Fibroblast of mammary gland (primary cell): ENCODE data around the gene ZNF429.
"Not testable (repeated sequence)": the region's sequence is repeated elsewhere in the genome, so short reads cannot be mapped to it uniquely, and the experiment has no call there.

Experiments used
- DNase-seq: peaks from one replicate; pipeline ENCODE4 v3.0.0-alpha.2; 2010; ENCODE audit warnings: low read depth
- H3K4me3 ChIP-seq: 2 replicates; pipeline ENCODE4 v1.5.1; 2011; ENCODE audit warnings: low read depth, mild to moderate bottlenecking, low read length, moderate library complexity; ENCODE audit not compliant: control insufficient read depth
- TF ChIP-seq, protein P1 (sequence below): conservative IDR thresholded peaks from 2 replicates; pipeline ENCODE4 v1.5.1; 2011; ENCODE audit warnings: low read depth, low read length, inconsistent platforms; ENCODE audit not compliant: control insufficient read depth, insufficient read depth

ZNF429 gene

DNA sequence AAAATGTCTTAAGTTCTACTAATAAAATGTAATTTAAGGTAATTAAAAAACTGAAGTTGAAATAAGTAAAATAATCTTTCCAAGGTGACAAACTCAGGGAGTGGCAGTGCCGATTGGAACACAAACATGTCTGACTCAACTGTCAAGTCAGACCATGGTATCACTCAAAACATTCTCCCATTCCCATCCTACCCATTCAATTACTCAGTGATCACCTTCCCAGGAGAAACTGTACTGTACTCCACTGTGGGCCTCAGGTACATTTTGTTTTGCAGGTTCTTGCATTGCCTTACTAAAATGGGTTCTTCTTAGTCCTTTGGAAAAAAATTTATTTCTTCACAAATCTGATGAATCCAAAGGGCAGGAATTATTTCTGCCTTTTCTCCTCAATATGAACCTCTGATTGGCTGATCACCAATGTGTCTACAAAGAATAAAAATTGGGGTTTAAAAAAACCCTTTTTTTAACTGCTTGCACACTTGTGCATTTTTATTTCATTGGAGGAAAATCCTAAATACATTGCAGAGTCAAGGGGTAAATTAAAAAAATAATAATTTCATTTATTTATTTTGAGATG lies 96.8 kb downstream of the ZNF429 start:
- no peak for DNase-seq
- TF ChIP-seq, protein P1, sequence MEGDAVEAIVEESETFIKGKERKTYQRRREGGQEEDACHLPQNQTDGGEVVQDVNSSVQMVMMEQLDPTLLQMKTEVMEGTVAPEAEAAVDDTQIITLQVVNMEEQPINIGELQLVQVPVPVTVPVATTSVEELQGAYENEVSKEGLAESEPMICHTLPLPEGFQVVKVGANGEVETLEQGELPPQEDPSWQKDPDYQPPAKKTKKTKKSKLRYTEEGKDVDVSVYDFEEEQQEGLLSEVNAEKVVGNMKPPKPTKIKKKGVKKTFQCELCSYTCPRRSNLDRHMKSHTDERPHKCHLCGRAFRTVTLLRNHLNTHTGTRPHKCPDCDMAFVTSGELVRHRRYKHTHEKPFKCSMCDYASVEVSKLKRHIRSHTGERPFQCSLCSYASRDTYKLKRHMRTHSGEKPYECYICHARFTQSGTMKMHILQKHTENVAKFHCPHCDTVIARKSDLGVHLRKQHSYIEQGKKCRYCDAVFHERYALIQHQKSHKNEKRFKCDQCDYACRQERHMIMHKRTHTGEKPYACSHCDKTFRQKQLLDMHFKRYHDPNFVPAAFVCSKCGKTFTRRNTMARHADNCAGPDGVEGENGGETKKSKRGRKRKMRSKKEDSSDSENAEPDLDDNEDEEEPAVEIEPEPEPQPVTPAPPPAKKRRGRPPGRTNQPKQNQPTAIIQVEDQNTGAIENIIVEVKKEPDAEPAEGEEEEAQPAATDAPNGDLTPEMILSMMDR, result no peak
- H3K4me3 ChIP-seq, result no peak overlapping the region

DNA sequence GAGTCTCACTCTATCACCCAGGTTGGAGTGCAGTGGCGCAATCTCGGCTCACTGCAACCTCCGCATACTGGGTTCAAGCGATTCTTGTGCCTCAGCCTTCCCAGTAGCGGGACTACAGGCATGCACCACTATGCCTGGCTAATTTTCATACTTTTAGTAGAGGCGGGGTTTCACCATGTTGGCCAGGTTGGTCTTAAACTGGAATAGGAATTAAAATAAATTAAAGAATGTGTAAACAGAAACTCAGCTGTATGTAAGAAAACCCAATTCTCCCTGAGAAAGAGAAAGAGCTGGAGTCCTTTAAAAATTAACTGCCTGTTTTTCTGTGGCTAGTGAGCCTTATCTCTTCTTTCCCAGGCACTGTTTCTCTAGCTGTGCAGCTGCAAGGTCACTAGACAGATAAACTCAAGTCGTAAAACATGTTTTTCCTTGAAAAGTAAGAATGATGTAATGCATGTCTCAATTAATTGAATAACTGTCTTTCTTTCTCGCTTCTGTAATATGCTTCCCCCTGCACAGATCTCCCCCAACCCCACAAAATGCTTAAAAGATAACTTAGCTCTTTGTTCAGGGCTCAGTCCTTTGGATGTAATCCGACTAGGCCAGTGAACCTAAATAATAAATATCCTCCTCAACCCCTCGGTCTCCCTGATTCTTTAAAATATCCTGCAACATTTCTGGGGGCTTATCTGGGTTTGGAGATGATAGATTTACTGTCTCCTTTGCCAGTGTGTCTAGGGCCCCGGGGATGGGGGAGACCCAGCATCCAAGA lies 97.4 kb downstream of the ZNF429 start:
- H3K4me3 ChIP-seq, DNase-seq: not testable (repeated sequence)

DNA sequence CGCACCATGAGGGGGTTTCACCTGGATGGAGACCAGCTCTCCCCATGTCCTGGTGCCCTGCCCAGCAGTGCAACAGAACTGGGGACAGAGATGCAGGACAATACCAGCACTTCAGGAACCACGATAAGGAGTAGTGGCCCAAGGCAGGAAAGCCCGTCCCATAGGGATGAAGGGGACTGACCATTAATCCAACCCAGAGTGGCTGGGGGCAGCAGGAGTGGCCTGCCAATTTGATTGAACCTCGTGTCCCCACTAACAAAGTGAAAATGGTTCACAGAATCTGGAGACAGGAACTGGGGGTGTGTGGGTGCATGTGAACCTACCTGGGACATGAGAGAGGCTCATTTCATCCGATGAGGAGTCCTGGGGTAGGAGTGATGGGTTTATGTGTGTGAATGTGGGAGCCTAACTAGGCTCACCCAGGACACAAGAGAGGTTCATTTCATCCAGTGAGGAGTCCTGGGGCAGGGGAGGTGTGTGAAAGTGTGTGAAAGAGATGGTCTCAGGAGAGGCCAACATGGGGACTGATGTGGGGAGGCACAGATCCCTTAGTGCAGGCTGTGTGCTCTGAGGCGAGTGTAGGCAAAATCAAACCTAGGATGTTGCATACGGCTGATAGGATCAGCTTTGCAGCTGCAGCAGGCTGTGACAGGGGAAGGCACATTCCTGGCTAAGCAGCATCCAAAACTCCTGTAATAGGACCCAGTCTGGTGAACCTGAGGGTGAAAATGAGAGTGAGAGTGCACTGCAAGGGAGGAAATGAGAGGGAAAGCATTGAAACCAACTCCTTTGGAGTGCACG lies 98.2 kb downstream of the ZNF429 start:
- TF ChIP-seq, protein P1, result no peak
- DNase-seq, result no peak
- no peak overlapping the region for H3K4me3 ChIP-seq

DNA sequence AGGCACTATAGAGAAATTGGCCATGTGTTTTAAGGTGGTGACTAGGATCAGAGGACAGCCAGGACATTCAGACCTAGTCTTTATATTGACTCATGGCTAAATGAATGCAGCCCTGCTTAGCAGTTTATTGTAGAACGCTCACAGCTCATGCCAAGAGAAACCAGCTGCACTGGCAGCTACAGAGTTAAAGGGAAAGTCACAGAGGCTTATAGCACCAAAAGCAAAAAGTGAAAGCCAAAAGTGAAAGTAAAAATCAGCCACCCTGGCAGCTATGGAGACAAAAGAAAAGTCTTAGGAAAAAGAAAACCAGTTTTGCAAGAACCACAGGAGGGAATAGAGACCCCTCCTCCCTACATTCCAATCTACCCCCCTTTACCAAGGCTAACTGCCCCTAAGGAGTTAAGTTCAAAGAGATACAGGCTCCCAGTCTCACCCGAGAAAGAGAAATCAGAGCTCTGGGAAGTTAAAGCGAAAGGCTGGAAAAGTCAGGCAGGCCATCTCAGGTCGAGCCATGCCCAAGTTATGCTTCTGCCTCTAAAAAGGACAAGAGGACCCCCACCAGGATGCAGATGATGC lies 99.0 kb downstream of the ZNF429 start:
- peak; percentile 5 for DNase-seq
- TF ChIP-seq, protein P1, result no peak
- peak overlapping the region; percentile 16 for H3K4me3 ChIP-seq
